Midbrain (tissue), 1 donor: ENCODE measurements around the gene AIMP1.

Experiments
- DNase-seq: peaks from one replicate; lab custom pipeline; 2025; lab: John Stamatoyannopoulos, UW

AIMP1 gene

DNA sequence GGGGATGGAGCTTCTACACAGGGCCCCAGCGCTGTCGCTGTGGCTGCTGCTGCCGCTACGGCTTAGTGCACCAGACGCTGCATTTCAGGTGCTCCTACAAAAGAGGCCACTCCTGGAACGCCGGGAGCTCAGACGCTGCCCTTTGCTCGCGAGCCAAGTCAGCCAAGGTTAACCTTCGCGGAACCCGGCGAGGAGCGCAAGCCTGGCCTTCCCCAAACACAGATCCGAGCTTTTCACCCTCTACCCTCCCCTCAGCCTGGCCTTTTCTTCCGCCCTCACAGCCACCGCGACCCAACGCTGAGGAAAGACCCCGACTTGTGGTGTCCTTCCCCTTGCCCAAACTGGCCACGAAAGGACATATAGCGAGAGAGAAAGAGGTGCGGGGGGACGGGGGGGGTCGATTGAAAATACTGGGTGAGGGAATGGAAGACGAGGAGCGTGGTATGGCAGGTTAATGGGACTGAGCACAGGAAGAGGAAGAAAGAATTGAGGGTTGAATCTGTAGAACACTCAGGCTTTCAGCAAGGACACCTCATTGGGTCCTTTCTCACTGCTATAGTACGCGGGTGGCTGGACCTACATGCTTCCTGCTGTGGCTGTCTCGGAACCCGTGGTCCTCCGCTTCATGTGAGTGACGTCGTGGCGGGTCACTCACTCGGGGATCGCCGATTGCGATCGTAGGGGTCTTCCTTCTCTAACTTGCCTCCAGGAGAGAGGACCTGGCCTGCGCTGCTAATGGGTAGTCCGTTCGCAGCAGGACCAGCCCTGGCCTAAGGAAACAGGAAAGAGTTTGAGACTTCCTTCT, at the start of gene AIMP1, which contains the start of gene TBCK:
Gene AIMP1 (plus strand): TSS at position 583 of the 805 bp plus-strand sequence. CDS start 8,460 bp downstream, outside the sequence.
Gene TBCK (minus strand): TSS at position 242 of the 805 bp plus-strand sequence. CDS start 7,249 bp downstream, outside the sequence.
- DNase-seq: peak; percentile 91

DNA sequence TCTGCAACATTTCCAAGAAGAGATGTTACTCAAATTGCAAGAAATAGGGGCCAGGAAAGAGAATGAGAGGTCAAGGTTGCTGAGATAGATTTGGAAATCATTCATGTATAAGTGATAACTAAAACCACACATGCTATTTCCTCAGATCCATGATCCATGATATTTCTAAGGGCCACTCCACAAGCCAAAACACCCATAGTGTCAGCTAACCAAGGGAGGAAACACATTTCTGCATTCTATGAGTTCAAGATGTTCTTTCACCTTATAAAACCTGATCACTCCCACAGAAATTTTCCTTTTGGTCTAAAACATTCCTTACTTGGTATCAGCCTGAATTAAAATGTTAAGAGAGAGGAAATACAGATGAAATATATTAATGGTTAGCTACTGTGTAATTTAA, 47.6 kb upstream of the AIMP1 start:
- DNase-seq: no peak

DNA sequence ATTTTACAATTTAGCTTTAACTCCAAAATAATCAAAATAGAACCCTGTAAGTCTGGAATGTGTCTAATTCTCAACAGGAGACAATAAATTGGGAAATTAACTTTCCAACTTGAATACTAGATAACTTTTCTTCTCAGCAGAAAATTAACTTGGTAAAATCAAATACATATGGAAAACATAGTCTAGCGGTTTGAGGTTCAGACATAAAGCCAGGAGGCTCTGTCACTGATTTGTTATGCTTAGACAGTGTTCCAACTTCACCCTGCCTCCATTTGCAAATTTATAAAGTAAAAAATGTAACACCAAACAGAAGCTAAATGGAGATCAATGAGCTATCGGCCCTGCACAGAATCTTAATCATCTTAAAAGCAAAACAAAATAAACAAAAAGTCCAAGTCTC, 46.6 kb upstream of the AIMP1 start:
- no peak for DNase-seq

DNA sequence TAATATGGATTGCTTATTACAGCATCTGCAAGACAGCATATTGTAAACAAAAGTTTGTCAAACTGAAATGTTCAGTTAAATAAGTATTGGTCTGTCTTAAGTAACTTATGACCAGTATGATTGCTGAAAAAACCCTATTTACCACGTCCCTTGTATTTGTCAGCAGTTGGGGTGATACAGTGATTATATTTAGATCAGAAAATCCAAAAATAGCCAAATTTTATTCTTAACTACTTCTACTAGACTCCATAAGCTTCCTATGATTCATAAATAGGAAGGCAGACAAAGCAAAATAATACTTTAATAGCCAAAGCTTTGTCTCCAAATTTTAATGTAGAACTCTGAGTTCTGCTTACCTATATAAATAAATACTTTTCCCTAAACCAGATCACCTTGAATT, 45.6 kb upstream of the AIMP1 start:
- DNase-seq: no peak

DNA sequence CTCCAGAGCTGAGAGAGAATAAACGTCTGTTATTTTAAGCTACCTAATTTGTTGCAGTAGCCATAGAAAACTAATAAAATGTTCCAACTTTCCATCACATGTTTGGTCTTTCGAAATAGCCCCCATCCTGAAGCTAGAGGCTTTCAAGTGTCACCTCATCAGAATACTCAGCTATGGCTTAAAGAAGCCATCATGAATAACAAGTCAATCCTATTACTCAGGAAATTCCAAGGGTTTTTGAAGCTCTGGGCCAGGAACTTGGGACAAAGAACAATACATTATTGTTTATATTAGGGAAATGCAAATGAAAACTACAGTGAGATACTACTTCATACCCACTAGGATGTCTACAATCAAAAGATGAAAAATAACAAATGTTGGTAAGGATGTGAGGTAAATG, 42.5 kb upstream of the AIMP1 start:
- no peak for DNase-seq

DNA sequence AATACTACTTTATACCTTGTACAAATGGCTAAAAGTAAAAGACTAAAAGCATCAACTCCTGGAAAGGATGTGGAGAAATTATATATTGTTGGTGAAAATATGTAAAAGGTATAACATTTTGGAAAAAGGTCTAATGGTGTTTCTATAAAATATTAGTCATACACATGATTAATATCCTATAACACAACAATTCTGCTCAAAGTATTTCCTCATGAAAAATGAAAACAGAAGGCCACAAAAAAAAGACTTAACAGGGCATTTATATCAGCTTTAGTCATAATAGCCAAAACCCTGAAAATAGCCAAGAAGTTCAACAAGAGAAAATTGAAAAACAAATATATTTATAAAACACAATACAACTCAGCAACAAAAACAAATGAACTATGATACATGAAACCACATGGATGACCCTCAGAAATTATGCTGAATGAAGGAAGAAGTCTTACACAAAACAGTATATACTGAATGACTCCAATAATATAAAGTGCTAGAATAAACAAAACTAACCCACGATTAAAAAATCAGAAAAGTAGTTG, 39.1 kb upstream of the AIMP1 start:
- DNase-seq: no peak

DNA sequence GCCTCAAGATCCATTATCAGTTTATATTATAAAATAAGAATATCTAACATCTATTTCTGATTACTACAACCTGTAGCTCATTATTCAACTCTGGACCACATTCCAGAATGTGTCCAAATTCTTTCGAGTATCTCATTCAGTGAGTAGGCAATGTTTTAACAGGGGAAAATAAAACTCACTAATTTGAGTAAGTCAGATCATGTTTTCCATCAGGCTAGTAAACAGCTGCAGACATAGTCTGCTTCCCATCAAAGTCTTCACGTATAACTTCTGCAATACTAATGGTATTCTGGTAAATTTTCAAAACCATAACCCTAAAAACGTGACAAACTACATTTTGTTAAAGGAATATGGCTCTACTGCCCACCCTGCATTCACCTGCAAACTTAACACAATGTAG, 32.1 kb upstream of the AIMP1 start:
- no peak for DNase-seq

DNA sequence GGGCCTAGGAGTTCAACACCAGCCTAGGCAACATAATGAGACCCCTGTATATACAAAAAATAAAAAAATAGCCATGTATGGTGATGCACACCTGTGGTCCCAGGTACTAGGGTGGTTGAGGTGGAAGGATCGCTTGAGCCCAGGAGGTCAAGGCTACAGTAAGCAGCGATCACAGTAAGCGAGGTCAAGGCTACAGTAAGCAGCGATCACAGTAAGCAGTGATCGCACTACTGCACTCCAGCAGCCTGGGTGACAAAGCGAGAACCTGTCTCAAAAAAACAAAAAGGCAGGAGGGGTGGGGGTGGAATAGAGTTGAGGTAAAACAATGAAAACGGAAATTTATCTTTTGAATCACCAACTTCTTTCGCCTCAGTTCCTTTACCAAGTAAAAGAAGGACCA, 29.7 kb upstream of the AIMP1 start:
- DNase-seq: no peak

DNA sequence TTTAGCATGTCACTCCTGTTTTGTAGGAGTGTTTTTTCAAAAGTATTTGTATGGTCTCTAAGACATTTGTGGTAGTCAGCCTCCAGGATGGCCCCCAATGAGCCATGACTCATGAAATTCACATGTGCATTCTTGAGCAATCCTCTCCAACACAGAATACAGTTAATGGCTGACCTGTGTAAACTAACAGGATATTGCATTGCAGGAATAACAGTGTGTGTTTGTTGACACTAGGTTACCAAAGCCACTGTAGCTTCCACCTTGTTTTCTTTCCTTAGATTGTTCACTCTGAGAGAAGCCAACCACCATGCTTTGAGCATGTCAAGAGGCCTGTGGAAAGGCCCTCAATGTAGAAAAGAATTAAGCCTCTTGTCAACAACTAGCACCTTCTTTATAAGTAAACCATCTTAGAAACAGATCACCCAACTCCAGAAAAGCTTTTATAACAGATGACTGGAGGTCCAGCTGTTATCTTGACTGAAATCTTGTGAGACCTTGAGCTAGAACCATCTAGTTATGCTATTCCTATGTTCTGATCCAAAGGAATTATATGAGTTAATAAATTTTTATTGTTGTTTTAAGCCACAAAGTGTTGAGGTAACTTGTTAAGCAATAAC, 28.9 kb upstream of the AIMP1 start:
- DNase-seq: no peak

DNA sequence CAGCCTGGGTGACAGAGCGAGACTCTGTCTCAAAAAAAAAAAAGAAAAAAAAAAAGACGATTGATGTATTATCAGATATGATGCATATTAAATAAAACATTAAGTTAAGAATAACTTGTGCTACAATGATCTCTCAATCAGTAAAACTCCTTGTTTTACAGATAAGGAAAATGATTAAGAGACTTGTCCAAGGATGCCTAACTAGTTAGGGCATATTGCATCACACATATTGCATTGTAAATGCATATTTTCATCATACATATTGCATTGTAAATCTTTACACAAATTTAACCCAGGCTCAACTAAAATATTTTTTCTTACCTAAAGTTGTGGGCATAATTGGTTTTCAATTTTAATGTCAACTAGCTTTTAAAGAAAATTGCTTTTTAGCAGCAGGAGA, 26.6 kb upstream of the AIMP1 start:
- DNase-seq: no peak

DNA sequence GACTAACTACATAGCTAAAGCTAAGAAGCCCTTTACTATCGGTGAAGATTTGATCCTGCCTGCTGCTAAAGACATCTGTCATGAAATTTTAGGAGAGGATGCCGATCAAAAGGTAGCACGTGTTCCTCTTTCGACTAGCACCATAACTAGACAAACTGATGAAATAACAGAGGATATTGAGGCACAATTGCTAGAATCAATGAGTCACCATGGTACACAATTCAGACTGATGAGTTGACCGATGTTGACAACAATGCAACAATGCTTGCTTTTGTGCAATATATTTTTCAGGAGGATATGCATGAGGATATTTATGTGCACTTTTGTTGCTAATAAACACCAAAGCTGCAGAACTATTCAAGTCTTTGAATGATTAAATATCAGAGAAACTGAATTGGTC, 24.7 kb upstream of the AIMP1 start:
- DNase-seq: no peak

DNA sequence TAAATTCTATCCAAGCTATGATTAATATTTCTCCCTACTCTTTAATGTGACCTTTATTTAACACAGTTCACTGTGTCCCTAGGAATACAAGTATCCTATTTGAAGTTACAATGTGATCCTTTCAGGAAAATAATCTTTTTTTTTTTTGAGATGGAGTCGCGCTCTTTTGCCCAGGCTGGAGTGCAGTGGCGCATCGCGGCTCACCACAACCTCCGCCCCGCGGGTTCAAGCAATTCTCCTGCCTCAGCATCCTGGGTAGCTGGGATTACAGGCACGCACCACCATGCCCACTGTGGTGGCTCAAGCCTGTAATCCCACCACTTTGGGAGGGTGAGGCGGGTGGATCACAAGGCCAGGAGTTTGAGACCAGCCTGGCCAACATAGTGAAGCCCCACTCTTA, 22.3 kb upstream of the AIMP1 start:
- no peak for DNase-seq

DNA sequence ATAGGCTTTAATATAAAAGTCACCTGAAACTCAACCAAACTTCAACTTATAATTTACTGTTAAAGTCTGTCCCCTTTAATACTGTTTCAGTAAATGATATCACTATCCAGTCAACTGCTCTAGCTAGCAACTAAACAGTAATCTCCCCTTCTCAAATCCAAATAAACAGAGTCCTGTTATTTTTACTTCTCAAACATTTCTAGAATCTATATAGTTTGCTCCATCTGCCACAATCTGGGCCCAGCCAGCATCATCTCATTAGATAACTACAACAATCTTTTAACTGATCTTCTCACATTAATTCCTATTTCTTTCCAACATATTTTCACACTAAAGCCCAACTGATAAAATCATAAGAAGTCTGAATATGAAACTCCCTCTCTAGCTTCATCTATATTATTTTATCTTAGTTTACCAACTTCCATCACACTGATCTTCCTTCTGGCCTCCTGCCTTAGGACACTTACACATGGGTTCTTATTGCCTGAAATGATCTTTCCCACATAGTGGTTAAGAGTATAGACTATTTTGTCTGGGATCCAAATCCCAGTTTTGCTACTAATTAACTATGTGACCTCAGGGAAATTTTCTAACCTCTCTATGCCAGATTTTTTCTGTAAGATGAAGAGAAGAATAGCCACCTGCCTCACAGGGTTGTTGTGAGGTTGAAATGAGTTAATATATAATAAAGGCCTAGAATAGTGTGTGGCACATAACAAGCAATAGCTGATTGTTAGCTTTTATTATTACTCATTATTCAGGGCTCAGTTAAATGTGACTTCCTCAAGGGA, 18.9 kb upstream of the AIMP1 start:
- DNase-seq: no peak

DNA sequence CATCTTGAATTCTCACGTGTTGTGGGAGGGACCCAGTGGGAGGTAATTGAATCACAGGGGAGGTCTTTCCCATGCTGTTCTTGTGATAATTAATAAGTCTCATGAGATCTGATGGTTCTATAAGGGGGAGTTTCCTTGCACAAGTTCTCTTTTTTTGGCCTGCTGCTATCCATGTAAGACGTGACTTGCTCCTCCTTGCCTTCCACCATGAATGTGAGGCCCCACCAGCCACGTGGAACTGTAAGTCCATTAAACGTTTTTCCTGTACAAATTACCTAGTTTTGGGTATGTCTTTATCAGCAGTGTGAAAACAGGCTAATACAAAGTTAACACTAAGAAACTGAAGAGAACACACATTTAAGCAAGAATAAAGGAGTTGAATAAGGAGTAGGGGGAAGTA, 16.4 kb upstream of the AIMP1 start:
- no peak for DNase-seq

DNA sequence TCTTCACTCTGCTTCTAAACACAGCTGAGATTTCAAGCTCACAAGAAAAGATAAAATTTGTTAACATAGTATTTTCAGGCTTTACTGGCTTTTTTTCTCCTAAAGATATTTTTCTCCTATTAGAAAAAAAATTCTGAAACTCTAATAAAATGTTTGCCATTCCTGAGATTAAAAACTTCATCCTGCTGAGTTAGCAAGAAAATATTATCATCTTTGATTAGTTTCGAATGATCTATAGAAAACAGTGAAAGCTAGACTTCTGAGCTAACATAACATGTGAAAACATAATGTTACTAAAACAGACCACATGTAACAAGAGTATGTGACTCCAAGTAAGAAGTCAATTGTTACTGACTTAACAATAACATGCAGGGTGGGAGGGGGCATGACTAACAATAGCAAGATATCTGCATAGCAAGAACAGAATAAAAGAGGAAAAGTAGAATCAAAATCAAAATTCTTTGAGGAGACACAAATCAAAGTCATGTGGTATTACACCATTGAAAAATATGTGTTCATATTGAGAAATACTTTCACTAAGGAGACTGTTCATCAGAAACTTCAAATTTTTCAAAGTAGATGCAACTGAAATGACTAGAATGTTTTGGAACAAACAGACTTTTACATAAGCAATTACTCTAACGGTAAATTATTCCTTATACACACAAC, 14.8 kb upstream of the AIMP1 start:
- no peak for DNase-seq

DNA sequence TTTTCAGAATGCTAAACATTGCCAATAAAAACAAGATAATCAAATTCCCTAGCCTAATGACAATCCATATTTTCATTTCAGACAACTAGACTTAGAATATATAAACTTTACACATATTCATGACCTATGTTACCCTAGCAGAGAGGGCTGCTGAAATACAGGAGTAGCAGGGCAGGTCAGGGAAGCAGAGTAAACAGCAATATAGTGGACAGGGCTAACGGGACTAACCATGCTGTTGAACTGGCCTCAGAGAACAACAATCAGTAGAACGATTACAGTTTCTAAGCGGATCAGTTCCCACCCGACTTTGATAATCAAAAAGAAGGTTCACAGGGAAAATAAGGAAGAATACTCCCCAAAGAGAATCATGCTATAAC, 14.3 kb upstream of the AIMP1 start:
- no peak for DNase-seq

DNA sequence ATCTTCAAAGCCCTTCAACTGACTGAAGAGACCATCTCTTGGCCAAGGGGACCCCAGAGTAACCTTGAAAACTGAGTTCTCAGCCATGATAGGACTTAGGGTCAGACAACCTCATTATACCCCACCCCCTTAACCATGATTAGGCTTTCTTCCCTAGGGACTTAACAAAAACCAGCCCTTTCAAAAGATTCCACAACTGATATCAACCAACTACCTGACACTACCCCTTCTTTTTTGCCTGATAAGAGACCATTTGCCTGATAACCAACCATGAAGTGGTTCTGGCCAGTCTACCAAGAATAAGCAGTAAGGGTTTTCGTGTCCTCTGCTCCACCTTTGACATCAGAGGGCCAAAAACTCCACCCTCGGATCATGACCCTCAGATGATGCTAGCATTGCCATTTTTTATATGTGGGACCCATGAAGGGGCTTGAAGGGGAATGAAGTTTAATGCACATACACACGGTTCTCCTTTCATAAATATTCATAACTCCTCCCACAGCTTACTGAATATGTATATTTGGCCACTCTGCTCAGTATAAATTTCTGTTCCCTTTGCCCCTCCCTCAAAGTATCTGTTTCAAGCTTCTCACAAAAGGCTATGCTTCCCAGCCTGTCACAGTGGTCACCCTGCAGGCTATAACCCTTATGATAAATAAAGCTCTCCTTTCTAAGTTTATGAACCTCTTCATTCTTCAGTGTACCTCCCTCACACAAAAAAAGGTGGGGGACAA, 12.6 kb upstream of the AIMP1 start:
- DNase-seq: no peak

DNA sequence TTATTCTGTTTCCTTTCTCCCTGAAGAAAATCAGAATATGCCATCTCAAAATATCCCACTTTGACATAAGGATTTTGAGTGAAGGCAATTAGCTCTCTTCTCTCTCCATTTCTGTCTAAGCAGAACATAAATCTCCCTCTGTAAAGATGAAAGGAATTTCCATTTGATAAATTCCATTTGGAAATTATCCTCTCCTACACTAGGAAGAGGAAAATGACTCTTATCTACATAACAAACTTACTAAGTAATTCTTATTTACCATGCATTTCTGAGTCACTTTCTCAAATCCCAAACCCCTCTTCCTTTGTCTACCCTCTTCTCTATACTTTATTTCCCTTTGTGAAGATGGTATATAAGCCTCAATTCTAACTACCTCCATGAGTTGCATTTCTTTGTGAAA, 11.7 kb upstream of the AIMP1 start:
- DNase-seq: no peak

DNA sequence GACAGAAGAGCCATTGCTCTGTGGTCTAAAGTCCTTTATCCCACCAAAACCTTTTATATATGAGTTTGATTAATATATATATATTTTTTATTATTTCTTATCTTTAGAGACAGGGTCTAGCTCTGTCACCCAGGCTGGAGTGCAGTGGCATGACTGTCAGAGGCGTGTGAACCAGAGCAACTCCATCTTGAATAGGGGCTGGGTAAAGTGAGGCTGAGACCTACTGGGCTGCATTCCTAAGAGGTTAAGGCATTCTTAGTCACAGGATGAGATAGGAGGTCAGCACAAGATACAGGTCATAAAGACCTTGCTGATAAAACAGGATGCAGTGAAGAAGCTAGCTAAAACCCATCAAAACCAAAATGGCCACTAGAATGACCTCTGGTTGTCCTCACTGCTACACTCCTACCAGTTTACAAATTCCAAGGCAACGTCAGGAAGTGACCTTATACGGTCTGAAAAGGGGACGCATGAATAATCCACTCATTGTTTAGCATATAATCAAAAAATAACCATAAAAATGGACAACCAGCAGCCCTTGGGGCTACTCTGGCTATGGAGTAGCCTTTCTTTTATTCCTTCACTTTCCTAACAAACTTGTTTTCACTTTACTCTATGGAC, 10.8 kb upstream of the AIMP1 start:
- no peak for DNase-seq

DNA sequence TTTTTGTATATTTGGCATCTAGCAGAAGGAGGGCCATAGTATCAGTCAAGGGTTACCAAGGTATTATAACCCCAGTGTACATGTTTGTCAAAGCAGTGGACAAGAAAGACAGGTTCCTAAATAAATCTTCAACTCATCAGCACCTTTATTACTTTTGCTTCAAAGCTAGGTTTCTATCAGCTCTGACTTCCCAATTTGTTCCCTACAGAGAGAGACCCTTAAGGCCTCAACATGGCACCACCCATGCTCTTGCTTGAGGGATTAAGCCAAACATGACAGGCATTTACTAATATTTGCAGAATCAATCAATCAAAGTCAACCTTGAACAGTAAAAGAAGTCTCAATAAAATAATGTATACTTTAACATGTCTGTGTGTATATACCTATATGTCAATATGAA, 9.8 kb upstream of the AIMP1 start:
- no peak for DNase-seq

DNA sequence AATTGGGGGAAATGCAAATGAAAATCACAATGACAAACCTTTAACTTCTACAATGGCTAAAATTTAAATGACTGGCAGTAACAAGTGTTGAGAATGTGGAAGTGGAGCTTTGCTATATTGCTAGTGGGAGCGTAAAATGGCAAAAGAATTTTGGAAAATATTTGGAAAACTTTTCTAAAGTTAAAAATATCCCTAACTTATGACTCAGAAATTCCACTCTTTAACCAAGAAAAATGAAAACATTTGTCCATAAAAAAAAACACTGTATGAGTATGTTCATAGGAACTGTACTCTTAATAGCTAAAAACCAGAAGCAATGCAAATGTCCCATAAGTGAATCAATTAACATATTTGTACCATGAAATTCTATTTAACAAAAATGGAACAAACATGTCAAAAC, 4.0 kb upstream of the AIMP1 start:
- no peak for DNase-seq
